GM21528 (cell line): ENCODE measurements around the gene EMP2.
"Not testable (repeated sequence)": the region's sequence is repeated elsewhere in the genome, so short reads cannot be mapped to it uniquely, and the experiment has no call there.

Experiments
- ATAC-seq: cut with Tn5 transposase; IDR thresholded peaks from one replicate; pipeline ENCODE4 v1.9.1; 2021; ENCODE audit warnings: mild to moderate bottlenecking, moderate library complexity; ENCODE audit not compliant: unreplicated experiment, low FRiP score

Gene EMP2

DNA sequence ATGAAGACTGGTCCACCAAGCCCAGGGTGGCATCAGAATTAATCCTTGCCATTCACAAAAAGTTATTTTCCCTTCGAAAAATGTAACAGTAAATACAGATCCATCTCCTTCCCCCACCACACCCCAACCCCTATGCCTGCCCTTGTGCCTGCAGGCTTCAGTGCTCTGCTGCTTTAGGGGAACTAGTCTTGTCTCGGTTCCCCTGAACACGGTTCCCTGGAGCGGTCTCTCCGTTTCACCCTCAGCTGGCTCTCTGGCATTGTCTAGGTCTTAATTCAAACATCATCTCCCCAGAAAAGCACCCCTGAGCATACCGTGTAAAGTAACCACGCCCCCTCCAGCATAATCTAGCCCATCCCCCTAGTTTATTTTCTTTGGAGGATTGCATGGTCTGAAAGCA lies 25.8 kb downstream of the EMP2 start:
- ATAC-seq: no peak

- ATAC-seq: peak; percentile 80
These were observed 27.4 kb downstream of the EMP2 start for GRCh38 chr16:10552998-10553491.

GRCh38 chr16:10552281-10552680 lies 28.1 kb downstream of the EMP2 start:
- no peak for ATAC-seq

GRCh38 chr16:10551881-10552280 lies 28.5 kb downstream of the EMP2 start:
- ATAC-seq: no peak

GRCh38 chr16:10548404-10548803 lies 32.0 kb downstream of the EMP2 start:
- ATAC-seq: no peak

GRCh38 chr16:10547708-10548107 lies 32.7 kb downstream of the EMP2 start:
- ATAC-seq: no peak

DNA sequence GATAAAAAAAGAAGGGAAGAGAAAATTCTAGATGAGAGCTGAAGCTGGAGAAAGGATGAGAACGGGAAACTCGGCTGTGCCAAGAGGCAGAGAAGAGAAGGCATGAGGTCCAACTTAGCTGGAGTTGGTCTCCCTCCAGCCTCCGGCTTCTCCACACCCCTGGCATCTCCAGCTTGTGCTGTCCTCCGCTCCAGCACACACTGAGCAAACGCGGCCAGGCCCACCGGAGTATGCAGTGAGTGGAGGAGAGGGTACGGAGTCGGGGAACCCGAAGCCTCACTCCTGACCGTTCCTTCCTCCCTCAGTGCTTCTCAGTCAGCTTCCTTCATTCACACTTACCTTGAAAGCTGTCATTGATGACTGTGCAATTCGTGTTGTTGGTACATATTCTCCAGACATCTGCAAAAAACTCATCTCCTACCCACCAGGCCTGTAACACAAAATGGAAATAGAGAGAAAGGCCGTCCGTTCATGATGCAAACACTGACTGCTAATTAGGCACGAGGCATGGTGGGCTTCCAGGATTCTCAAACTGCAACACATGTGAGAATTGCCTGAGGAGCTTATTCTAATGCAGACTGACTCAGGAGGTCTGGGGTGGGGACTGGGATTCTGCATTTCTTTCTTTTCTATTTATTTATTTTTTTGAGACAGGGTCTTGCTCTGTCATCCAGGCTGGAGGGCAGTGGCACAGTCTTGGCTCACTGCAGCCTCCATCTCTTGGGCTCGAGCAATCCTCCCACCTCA lies 37.0 kb downstream of the EMP2 start:
- ATAC-seq: no peak

DNA sequence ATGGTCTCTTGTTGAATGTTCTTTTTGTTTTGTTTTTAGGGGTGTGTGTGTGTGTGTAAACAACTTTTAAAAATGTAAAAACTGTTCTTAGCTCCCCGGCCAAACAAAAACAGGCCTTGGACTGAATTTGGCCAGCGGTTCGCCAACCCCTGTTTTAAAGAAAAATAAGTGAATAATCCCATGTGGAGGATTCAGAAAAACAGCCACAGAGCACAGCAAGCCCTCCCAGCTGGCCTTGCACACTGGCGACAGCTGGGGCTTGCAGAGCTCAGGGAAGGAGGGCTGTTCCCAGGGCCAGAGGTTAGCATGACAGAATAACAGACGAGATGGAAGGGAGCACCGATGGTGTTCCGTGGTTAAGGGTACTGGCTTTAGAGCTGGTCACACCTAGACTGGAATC lies 39.0 kb downstream of the EMP2 start:
- ATAC-seq: no peak

- no peak for ATAC-seq
These were observed 40.6 kb downstream of the EMP2 start for GRCh38 chr16:10539793-10540192.

GRCh38 chr16:10539236-10539635 lies 41.2 kb downstream of the EMP2 start:
- ATAC-seq: no peak

DNA sequence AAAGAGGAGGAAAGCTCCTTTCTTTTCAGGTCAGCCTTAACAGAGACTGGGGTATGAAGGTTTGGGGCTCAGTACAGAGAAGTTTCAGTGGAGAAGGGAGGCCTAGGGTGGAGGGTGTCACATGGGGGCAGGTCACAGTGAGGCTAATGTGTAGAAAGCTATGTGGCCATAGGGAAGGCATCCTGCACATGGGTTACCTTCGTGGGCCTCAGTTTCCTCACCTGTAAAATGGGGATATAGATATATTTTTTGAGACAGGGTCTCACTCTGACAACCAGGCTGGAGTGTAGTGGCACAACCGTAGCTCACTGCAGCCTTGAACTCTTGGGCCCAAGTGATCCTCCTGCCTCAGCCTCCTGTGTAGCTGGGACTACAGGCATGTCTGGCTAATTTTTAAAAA lies 41.8 kb downstream of the EMP2 start:
- ATAC-seq: no peak

DNA sequence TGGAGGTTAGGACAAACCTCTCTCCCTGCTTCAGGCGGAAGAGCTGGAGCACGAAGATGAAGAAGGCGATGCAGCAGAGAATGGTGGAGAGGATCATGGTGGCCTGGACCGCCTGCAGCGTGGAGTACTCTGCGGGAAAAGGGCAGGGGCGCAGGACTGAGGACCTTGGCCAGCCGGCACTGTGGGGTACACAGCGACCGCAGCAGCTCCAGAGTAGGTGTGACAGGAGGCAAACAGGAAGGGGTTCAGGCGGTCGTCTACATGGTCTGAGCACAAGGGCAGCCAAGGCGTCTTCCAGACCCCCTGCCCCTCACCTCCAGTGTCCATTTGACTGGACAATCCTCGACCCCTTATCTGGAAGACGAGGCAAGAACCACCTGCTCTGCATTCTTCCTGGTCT lies 42.5 kb downstream of the EMP2 start:
- ATAC-seq: no peak

- ATAC-seq: no peak
These were observed 43.5 kb downstream of the EMP2 start for GRCh38 chr16:10536814-10537389.

GRCh38 chr16:10536328-10536727 lies 44.1 kb downstream of the EMP2 start:
- ATAC-seq: not testable (repeated sequence)

DNA sequence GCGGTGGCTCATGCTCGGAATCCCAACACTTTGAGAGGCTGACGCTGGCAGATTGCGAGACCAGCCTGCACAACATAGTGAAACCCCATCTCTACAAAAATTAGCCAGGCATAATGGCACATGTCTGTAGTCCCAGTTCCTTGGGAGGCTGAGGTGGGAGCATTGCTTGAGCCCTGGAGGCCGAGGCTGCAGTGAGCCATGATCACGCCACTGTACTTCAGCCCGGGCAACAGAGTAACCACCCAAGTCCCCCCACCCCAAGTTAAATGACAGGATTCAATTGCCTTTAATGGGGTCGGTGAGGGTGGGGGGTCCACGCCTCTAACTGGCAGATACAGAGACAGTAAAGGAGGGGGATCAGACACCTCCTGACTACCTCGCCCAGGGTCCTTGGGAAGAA lies 44.9 kb downstream of the EMP2 start:
- ATAC-seq: no peak

DNA sequence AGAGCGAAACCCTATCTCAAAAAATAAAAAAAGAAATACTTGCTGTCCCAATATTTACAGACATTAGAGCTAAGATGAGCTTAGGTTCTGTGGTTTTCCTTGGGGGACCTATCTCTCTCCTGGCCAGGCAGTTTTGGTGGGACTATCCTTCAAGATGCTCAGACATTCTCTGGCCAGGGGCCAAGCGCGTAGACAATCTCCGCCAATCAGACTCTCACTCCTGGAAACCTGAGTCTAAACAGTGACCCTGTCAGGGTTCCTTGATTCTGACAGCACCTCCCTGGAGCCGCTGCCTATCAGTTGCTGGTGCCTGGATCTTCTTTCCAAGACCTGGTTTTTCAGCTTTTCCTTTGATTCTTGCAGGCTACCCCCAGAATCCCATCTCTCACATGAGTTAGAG lies 45.6 kb downstream of the EMP2 start:
- no peak for ATAC-seq

- not testable (repeated sequence) for ATAC-seq
These were observed 46.8 kb downstream of the EMP2 start for GRCh38 chr16:10533612-10534011.

DNA sequence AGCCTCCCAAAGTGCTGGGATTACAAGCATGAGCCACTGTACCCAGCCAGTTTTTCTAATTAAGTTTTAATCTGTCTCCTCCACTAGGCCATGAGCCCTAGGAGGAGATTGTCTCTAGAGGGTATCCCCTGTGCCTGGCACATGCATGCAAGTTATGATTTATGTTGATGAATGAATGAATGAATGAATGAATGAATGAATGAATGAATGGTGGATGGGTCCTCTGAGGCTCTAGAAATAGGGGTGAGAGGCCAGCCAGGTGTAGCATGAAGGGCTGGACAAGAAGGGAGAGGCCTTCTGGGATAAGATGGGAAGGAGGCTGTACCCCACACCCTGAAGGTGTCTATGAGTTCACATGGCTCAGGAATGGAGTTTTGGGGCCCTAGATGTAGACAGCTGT lies 48.8 kb downstream of the EMP2 start:
- no peak for ATAC-seq

DNA sequence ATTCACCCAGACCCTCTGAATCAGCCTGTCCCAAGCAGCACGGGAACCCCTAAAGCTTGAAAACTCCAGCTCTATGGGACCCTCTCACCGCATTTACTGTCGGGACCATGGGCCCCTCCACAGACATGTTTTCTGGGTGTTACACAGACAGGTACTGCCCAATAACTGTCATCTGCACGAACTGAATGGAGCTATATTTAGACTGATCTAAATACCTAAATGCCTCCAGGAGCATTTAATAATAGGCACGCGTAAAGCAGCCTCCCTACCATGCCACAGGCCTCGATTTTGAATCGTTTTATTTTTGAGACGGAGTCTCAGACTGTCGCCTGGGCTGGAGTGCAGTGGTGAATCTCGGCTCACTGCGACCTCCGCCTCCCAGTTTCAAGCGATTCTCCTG lies 49.7 kb downstream of the EMP2 start:
- ATAC-seq: no peak

- ATAC-seq: no peak
These were observed 50.3 kb downstream of the EMP2 start for GRCh38 chr16:10529895-10530669.

- ATAC-seq: no peak
These were observed 51.8 kb downstream of the EMP2 start for GRCh38 chr16:10528635-10529034.

DNA sequence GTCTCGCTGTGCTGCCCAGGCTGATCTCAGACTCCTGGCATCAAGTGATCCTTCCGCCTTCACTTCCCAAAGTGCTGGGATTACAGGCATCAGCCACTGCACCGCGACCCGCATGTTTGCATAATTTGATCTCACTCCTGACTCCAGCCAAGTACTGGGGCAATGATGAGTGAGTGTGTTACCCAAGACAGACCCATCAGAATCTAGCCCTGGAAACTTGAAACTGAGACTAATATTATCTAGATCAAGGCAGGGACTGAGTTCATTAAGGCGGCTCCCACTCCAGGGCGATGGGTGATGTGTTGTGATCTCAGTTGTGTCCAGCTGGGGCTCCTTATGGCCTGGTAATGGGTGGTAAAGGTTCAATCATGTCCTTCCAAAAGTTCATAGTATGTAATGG lies 53.4 kb downstream of the EMP2 start:
- ATAC-seq: no peak
